Measurements from ENCODE around the gene NEDD1.

Gene NEDD1

DNA sequence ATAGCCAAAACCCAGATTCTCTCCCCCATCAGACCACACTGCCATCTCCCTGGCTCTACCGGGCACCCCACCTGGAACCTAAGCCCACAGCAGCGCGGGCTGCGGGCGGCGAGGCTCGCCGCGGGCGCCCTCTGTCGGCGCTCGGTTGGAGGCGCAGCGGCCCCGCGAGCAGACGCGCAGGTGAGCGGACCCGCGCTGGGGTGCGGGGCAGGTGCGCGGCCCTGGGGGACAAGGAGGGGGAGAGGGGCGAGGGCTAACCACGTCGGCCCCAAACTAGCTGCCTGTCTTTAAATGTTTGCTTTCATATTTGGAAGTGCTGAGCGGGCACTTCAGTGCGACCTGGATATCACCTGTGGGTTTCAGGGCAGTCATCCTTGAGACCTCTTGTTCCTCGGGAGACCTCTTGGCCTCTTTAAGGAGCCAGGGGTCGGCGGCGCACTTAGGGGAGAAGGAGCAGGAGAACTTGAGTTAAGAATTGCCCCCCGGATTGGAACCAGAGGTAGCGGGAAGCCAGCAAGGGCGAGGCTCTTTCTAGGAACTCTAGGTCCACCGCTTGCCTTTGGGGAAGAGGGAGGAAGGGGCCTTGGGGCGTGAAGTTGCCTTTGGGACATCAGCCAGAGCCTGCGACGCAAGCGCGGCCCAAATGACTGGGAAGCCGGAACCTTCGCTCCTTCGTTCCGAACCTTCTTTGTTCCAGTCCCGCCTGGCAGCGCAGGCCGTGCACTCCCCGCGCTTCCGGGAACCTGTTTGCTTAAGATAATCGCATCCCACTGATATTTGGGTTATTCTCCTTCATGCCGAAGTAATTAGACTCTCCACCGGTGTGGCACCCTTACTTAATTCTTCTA, 78.7 kb downstream of the NEDD1 start:
- TF ChIP-seq, protein P1, sequence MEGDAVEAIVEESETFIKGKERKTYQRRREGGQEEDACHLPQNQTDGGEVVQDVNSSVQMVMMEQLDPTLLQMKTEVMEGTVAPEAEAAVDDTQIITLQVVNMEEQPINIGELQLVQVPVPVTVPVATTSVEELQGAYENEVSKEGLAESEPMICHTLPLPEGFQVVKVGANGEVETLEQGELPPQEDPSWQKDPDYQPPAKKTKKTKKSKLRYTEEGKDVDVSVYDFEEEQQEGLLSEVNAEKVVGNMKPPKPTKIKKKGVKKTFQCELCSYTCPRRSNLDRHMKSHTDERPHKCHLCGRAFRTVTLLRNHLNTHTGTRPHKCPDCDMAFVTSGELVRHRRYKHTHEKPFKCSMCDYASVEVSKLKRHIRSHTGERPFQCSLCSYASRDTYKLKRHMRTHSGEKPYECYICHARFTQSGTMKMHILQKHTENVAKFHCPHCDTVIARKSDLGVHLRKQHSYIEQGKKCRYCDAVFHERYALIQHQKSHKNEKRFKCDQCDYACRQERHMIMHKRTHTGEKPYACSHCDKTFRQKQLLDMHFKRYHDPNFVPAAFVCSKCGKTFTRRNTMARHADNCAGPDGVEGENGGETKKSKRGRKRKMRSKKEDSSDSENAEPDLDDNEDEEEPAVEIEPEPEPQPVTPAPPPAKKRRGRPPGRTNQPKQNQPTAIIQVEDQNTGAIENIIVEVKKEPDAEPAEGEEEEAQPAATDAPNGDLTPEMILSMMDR (IDR thresholded peaks at IDR 0.05; ENCODE audit: low read depth, low read length): peak; percentile 90
- Histone ChIP-seq H3K9me3 (ENCODE audit: severe bottlenecking) (no peaks in the 10 kb centered on the region), H3K4me3 (ENCODE audit: low read depth, low read length) (no peak overlapping the region), H3K27ac (no peak overlapping the region), H3K36me3 (no peaks in the 10 kb centered on the region), H3K27me3 (ENCODE audit: insufficient read depth, low read depth, severe bottlenecking) (peaks cover 10% of the 10 kb centered on the region)
- DNase-seq: peak; percentile 18

DNA sequence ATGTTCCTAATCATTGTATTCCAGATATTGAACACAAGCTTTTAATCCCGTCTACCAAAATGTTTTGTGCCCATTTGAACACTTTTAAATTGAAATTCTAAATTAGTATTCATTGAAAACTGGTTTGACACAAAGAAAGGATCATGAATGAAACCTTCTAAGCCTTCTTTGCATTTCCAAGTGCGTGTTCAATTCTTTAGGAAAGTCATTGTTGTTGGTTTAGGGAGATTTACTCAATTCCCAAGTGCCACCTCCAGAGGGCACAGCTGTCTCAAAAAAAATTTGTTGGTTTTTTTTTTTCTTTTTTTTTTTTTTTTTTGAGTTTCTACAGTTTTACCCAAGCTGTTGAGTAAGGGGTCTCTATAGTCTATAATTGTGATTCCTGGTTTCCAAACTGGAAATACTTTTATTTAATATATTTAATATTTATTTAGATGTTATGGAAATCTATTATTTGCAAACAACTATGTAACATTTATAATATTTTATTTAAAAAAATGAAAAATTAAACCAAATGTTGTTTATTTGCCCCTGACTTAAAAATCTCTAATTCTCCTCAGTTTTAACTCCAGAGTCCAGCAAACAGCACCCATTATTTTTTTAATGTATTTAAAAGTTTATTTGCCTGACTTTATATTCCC, 79.9 kb downstream of the NEDD1 start:
- H3K4me3 ChIP-seq (ENCODE audit: low read depth, low read length): no peak overlapping the region
- DNase-seq: no peak

DNA sequence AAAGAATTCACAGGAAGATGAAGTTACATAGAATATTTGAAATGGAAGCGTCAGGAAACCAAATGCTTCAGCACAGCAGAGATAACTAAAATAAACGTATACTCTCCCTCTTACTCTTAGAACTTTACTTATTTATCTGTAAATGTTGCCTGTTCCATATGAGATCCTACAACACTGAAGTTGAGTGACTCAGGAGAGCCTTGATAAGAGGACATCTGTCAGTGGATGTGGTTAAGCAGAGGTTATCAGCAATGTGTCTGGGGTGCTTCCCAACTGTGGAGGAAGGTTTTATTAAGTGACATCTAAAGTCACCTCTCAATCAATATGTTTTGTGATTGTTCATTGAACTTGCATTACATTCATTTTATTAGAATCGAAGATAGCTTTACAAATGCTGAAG, 81.9 kb downstream of the NEDD1 start:
- H3K27ac ChIP-seq: no peak overlapping the region
- H3K36me3 ChIP-seq: no peaks in the 10 kb centered on the region
- TF ChIP-seq, protein P1 (IDR thresholded peaks at IDR 0.05; ENCODE audit: low read depth, low read length): no peak
- H3K9me3 ChIP-seq (ENCODE audit: severe bottlenecking): no peaks in the 10 kb centered on the region
- H3K4me3 ChIP-seq (ENCODE audit: low read depth, low read length): no peak overlapping the region
- no peak for DNase-seq
- peaks cover 16% of the 10 kb centered on the region for H3K27me3 ChIP-seq (ENCODE audit: insufficient read depth, low read depth, severe bottlenecking)

More for the DNA sequence above, 79.9 kb downstream of the NEDD1 start:
- Histone ChIP-seq H3K9me3 (ENCODE audit: severe bottlenecking) (no peaks in the 10 kb centered on the region), H3K27ac (no peak overlapping the region), H3K27me3 (ENCODE audit: insufficient read depth, low read depth, severe bottlenecking) (peaks cover 14% of the 10 kb centered on the region), H3K36me3 (no peaks in the 10 kb centered on the region)
- TF ChIP-seq, protein P1 (IDR thresholded peaks at IDR 0.05; ENCODE audit: low read depth, low read length): no peak

DNA sequence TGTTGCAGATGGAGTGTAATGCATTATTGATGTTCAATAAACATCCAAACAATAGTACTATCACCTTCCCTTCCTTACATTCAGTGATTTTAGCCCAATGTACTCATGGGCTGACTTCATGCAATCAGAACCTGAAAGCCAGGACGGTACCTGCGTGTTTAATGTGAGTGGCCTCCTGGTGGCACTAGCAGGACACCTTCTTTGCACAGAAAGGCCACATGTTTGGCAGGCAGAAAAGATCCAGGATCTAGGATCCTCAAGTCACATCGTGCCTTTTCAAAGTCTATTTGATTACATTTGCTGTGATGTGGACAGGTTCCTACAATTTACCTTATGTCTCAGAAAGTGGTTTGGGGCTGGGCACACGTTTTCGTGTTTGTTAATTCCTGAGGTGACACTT, 82.9 kb downstream of the NEDD1 start:
- Histone ChIP-seq H3K4me3 (ENCODE audit: low read depth, low read length) (no peak overlapping the region), H3K27ac (no peak overlapping the region), H3K27me3 (ENCODE audit: insufficient read depth, low read depth, severe bottlenecking) (peaks cover 18% of the 10 kb centered on the region), H3K9me3 (ENCODE audit: severe bottlenecking) (no peaks in the 10 kb centered on the region), H3K36me3 (no peaks in the 10 kb centered on the region)
- TF ChIP-seq, protein P1 (IDR thresholded peaks at IDR 0.05; ENCODE audit: low read depth, low read length): peak; percentile 60
- DNase-seq: peak; percentile 34

DNA sequence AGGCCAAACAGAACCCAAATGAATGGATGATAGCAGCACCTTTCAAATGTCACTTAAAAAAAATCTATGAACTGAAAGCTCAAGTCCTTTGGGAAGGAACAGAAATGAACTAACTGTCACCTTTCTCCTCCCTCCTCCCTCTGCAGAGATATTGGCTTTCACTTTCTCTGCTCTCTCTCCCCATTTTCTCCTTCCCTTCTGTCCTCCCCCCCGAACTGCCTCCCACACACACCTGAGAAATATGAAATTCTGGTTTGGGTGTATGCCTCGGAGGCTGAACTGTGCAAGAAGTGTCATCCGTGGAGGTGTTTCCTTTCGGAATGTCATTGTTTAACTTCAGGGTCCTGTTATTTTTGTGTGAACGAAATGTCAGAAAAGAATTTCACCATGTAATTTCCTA, 87.8 kb downstream of the NEDD1 start:
- no peaks in the 10 kb centered on the region for H3K9me3 ChIP-seq (ENCODE audit: severe bottlenecking)
- TF ChIP-seq, protein P1 (IDR thresholded peaks at IDR 0.05; ENCODE audit: low read depth, low read length): no peak
- DNase-seq: no peak

More for the DNA sequence above, 87.8 kb downstream of the NEDD1 start:
- H3K36me3 ChIP-seq: no peaks in the 10 kb centered on the region
- H3K27ac ChIP-seq: no peak overlapping the region
- H3K4me3 ChIP-seq (ENCODE audit: low read depth, low read length): no peak overlapping the region
- peaks cover 27% of the 10 kb centered on the region for H3K27me3 ChIP-seq (ENCODE audit: insufficient read depth, low read depth, severe bottlenecking)

All from WERI-Rb-1 (cell line).